HG03575 (cell line): ENCODE data around the gene COL12A1.

Experiments
- ATAC-seq: cut with Tn5 transposase; IDR thresholded peaks from one replicate; pipeline ENCODE4 v1.9.1; 2021; ENCODE audit not compliant: unreplicated experiment, insufficient number of reproducible peaks, low FRiP score; ENCODE audit errors: extremely low read depth

COL12A1 gene

GRCh38 chr6:75205776-75206575 is at the start of gene COL12A1:
TSS of gene COL12A1 (minus strand) at chr6:75206053. CDS start at chr6:75202792, 3,261 bp downstream.
- ATAC-seq: no peak

GRCh38 chr6:75250552-75250951 is 44.7 kb upstream of the COL12A1 start:
- ATAC-seq: no peak

DNA sequence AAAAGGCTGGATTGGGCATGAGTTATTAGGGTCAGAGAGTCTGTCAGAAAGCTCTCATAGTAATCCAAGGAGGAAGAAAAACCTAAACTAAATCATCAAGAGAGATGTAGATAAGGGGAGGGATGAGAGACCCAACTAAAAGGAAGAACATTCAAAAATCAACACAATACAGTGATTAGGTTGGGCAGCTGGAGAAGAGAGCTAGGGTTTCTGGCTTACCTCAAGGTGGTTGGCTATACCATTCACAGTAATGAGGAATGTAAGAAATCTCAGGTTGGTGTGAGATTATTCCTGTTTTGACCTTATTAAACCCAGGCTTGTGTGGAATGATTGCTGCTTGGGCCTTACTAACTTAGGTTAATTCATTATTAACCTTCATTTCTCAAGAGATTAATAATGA is 44.0 kb upstream of the COL12A1 start:
- ATAC-seq: no peak

- ATAC-seq: no peak
These were observed 40.5 kb upstream of the COL12A1 start for GRCh38 chr6:75246386-75246785.

- no peak for ATAC-seq
These were observed 38.3 kb upstream of the COL12A1 start for GRCh38 chr6:75244063-75244584.

DNA sequence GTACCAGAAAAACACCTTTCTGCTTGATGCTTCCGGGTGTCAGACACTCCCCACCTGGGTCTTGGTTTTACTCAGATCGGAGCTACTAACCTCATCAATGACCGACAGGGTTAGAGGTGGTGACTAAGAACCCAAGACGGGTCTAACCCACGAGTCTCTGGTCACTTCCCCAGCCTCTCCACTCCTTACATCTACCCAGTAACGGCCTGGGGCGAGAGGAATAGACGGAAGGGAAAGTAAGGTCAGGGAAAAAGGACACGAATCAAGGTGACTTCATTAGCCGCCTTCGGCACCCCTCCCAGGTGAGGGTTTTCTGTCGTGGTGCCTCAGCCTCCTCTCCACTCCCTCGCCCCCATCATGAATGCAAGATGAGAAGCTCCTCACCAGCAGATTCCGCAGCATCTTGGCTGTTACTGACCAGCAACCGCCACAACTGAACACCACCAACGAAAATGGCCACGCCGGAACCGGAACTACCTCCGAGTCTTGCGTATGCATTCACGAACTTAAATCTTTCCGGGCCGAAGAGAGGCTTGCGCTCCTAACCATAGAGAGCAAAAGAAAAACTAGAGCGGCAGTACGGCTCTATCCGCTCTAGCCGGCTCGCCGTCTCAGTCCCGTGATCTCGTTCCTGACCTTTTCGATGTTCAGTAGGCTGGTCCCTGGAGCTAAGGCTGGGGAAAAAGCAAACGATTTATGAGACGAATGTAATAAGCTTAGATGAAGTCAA is 37.6 kb upstream of the COL12A1 start, which contains the start of gene COX7A2:
TSS of gene COX7A2 (minus strand) at position 469 of the 730 bp plus-strand sequence. CDS start at position 402, 67 bp downstream.
- ATAC-seq: peak; percentile 96

DNA sequence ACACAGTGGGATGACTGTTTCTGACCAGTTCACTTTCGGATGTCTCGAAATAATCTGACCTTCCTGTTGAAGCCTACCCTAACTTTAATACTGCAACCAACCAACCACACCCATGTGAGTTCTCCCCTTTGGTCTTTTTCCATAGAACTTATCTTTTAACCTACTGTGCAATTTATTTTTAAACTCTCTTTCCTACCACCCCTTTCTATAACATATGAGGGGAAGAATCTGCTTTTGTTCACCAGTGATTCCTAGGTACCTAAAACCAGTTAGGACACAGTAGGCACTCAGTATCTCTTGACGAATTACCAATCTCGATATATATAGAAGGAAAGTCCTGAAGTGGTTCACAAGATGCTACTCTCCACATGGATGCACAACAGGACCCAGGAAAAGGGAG is 30.8 kb upstream of the COL12A1 start:
- no peak for ATAC-seq

DNA sequence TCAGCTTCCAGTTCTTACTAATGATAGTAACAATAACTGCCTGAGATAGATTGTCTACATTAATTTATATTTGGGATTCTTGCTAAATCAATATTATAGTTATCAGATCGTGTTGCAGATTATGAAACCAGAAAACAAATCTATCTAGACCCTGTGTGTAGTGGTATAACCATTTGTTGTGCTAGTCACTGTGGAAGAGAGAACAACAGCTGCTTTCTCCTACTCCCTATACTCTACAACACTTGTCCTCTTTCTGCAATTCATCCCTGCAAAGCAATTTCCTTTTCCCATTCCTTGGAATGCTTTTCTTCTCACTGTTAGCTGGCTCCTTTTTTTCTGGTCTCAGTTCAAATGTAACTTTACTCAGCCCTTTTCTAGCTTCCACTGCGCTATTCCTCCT is 29.4 kb upstream of the COL12A1 start:
- no peak for ATAC-seq

DNA sequence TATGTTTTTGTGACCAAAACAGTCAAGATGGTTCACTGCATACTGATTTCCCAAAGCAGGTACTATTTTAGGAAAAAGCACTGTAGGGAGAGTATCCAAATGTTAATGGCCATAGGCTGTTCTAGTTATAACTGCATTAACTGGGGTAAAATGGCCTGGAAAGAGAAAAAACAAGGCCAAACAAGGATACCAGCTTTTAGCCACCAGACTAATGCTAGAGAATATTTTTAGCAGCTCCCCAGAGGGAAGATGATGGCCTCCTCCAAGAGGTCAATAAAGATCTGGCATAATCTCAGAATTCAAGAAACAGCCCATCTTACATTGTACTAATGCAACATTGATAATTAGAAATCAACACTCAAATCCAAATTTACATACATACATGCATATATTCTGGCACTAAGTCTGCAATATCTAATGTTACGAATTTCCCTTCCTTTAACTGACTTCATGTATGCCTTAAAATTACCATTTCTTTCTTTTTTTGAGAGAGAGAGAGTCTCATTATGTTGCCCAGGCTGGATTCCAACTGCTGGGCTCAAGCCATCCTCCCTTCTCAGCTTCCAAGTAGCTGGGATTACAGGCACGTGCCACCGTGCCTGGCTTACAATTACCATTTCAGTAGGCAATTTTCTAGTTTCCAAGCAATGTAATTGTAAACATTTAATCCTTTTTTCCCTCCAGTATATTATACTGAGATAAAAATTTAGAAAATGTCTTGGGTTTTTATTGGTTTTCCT is 28.4 kb upstream of the COL12A1 start:
- ATAC-seq: no peak

DNA sequence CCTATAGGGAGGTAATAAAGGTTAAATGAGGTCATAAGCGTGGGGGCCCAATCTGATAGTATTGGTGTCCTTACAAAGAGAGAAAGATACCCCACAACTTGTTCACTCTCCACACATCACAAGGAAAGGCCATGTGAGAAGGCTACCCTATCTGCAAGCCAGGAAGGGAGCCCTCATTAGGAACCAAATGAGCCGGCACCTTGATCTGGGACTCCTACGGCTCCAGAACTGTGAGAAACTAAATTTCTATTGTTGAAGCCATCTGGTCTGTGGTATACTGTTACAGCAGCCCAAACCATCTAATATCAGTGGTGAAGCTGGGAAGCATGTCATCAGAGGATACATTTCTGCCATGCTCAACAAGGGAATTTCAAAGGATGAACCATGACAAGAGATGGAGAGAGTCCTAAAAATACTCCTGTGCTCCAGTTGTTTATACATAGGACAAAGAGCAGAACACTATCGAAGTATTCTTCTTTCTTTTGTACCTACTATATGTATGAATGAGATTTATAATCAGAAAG is 27.3 kb upstream of the COL12A1 start:
- ATAC-seq: no peak

DNA sequence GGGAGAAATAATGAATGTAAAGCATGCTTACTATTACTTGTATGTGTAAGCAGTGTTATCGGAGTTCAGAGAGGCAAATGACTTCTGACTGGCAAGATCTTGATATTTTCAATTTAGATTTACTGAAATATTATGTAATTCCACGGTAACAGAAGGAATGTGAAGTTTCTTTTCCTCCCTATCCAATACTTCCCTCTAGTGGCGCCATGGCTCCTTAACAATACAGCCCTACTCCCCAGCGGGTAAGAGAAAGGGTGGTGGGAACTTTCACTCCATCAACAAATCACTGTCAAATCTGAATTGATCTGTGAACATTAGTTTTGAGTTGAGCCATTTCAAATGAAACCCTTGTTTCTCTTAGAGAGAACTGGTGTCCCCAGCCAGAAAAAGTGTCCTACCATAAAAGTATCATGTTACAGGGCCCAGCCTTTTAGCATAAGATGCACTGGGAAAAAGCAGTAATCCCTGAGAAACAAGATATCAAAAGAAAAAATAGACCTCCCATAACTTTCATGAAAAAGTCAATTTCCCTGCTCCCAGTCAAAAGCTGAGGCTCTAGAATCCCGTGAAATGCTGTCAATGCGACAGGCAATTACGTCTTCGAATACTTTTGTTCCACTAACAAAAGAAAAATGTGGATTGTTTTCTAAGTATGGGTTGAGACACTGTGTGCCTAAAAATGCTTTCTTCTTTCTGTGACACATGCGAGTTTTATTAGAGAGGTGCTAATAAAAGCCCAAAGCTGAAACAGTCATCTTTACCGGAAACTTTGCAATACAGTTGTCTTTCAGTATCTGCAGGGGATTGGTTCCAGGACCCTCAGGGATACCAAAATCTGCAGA is 24.9 kb upstream of the COL12A1 start:
- ATAC-seq: no peak

GRCh38 chr6:75224303-75224926 is 18.6 kb upstream of the COL12A1 start:
- ATAC-seq: no peak

DNA sequence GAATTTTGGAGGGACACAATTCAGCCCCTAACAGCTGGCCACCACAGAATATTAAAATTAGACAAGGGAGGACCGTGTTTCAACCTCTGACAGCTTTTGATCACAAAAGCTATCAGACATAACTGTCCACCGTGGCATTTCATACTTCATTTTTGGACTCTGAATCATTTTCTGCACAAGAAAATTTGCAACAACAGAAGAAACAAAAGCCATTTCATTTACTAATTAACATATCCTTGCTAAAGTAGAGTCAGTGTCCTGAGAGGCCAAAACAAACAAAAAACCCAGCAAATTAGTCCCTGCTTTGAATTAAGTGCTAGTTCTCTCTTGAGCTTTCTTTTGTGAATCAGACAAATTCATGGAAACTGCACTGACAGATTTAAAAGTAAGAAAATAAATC is 17.6 kb upstream of the COL12A1 start:
- no peak for ATAC-seq

GRCh38 chr6:75222261-75222660 is 16.4 kb upstream of the COL12A1 start:
- no peak for ATAC-seq

GRCh38 chr6:75221116-75221515 is 15.3 kb upstream of the COL12A1 start:
- ATAC-seq: no peak

DNA sequence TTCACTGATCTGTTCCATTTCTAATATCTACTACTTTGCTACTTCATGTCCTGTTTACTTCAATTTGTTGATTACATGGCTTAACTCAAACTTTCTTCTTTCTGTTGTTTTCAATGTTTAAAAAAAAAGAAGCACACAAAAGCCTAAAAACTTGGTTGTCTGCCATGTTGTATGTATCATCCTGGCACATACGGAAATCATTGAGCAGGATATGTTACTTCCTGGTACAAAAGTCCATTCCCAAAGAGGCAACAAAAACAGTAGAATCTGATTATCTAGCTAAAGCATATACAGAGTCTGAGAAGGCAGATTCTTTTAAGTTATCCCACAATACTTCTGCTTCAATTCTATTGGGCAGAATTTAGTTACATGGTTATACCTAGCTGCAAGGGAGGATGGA is 14.5 kb upstream of the COL12A1 start:
- no peak for ATAC-seq

- ATAC-seq: no peak
These were observed 13.4 kb upstream of the COL12A1 start for GRCh38 chr6:75219263-75219662.

DNA sequence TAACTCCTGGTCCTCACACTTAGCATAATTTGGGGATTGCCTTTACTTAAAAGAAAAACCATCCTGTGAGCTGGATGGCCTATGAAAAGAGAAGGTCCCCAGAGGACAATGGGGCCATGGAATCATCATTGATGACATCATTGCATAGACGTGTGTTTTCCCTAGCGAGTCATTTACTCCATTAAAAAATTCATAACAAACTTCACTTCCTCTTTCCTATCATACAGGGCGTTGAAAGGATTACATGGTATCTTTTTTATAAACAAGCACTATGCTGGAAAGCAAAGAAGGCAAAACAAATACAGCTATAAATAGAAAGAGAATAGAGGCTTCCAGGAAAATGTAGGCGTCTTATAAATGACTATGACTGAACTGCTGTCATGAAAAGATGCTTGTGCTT is 11.3 kb upstream of the COL12A1 start:
- no peak for ATAC-seq
